ENCODE data around the gene MYO7A. TPM values are rescaled to one million over a fixed set of nuclear protein-coding genes. Genes with fewer than 3 reads are reported as not detected.
A peak's percentile ranks its signal among the peaks of the same experiment; 100 is the strongest.

The MYO7A gene
- 0.18 and 0.19 TPM in 2 replicates for total RNA-seq

GRCh38 chr11:77127920-77128691, at the start of gene MYO7A:
MYO7A (plus strand) TSS chr11:77128246; CDS start chr11:77130635, 2,389 bp downstream.
- no peak for DNase-seq (ENCODE audit: extremely low read depth, low read depth, low spot score)

GRCh38 chr11:77079666-77080065, 48.4 kb upstream of the MYO7A start:
- no peak for DNase-seq (ENCODE audit: extremely low read depth, low read depth, low spot score)

DNA sequence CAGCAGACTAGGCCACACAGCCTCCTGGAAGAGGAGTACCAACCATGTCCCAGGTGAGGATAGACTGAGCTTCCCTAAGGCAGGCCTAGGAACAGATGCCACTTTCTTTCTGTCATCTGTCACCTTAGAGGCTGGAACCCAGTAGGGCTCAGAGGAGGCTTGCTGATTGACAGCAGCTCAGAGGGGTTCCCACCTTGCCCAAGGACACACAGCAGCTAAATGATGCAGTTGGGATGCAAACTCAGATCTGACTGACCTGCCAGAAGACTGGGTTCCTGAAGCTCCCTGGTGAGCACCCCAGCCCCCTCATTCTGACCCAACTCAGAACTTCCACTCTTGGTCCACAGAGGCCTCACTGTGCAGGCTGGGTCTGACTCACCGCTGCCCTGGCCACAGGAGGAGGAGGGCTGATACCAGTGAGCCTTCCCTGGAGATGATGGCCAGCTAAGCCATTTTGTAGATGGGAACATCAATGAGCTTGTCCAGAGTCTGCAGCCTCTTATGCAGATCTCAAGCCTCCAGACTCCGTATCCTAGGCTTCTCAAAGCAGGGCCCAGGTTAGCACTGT, 47.3 kb upstream of the MYO7A start:
- no peak for DNase-seq (ENCODE audit: extremely low read depth, low read depth, low spot score)

DNA sequence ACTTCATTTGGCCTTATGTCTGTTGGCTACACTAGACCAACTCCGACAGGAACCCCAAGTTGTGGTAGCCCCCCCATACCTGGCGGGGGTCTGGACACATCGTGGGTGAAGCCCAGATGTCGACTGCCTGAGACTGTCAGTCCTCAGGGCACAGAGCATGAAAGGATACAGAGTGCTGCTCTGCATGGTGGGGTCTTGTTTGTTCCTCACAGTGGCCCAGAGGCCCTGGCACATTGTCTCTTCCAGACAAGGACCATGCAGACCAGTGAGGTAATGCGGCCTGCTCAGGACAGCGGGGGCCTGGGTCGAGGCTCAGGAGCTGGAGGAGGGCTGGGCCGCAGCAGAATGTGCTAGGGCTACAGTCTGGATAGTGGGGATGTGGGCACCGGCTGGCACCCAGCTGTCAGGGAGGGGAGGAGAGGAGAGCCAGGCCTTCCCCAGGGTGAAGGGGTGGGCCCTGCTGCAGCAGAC, 46.6 kb upstream of the MYO7A start:
- DNase-seq (ENCODE audit: extremely low read depth, low read depth, low spot score) = no peak

DNA sequence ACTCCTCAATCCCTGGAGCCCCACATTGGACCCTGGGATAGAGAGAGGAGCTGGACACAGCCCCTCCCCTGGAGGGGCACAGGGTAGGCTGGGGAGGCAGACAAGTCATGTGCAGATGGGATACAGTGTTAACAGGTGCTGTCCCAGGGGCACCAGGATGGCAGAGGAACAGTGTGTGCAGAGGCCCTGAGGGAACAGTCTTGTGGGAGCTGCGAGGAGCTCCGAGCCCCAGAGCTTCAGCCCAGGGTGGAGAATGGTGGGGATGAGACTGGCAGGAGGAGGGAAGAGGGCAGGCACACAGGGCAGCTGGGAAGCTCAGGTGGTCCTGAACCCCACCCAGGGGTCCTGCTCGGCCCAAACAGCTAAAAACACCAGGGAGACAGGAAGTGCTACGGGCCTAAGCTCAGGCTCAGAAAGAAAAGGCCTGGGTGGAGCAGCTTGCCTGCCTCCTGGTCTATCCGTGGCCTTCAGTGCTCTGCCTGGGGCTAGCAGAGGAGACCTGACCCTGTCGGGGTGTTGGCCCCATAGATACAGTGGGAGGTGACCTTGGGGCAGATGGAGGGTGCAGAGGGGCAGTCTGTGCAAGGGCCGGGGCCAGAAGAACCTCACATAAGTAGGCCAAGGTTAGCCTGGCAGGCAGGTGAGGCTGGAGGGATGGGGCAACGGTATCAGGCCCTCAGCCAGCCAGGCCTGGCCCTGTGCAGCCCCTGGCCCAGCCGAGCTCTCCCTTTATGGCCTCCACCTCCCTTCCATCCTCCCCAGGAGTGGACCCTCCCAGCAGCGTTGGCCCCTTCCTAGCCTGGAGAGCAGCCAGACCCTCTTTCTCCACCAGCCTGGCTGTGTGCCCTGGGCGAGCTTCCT, 45.8 kb upstream of the MYO7A start:
- DNase-seq (ENCODE audit: extremely low read depth, low read depth, low spot score) = no peak

GRCh38 chr11:77082838-77083565, 45.0 kb upstream of the MYO7A start:
- peak; percentile 14 for DNase-seq (ENCODE audit: extremely low read depth, low read depth, low spot score)

- DNase-seq (ENCODE audit: extremely low read depth, low read depth, low spot score) = no peak
Observed at GRCh38 chr11:77083566-77084245, 44.3 kb upstream of the MYO7A start.

DNA sequence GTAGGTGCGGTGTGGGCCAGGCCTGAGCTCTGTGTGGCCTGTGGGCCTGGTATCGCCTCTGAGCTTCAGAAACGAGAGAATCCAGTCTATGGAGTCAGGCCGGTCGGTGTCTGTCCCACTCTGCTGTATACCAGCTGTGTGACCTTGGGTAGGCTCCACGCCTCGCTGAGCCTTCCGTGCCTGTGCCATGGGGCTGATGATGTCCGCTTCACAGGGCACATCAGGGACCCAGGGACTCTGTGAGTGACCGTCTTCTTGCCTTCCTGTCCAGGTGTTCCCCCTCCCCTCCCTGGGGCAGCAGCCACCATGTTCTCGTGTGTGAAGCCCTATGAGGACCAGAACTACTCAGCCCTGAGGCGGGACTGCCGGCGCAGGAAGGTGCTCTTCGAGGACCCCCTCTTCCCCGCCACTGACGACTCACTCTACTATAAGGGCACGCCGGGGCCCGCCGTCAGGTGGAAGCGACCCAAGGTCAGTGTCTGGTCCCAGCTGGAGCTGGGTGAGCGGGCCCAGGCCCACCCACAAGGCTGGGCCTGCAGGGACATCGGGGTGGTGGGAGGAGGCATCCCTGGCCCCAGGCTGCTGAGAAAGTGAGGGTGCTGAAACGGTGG, 43.4 kb upstream of the MYO7A start:
- DNase-seq (ENCODE audit: extremely low read depth, low read depth, low spot score) = no peak

GRCh38 chr11:77085652-77086051, 42.4 kb upstream of the MYO7A start:
- no peak for DNase-seq (ENCODE audit: extremely low read depth, low read depth, low spot score)

GRCh38 chr11:77086521-77087472, 41.2 kb upstream of the MYO7A start:
- DNase-seq (ENCODE audit: extremely low read depth, low read depth, low spot score) = no peak

DNA sequence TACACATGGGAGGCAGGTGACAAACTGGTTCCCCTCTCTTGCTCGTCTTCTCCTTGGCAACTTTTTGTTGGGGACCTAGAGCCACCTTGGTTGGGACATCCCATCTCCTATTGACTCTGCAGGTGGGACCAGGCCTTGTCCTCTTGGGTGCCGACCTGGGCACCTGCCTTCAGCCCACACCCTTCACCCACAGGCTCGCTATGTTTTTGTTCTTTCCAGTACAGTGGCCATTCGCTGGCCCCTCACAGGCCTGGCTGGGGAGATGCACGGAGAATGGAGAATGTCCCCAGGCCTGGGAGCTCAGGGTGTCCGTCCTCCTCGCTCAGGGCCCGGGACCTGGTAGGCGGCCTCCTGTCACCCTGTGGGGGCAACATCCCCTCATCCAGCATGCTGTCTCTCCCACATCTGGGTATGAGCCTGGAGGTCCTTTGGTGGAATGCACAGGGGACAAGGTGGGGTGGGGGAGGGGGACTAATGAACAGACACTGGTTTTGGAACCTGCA, 40.3 kb upstream of the MYO7A start:
- DNase-seq (ENCODE audit: extremely low read depth, low read depth, low spot score) = no peak

GRCh38 chr11:77088236-77089003, 39.6 kb upstream of the MYO7A start:
- DNase-seq (ENCODE audit: extremely low read depth, low read depth, low spot score) = no peak

DNA sequence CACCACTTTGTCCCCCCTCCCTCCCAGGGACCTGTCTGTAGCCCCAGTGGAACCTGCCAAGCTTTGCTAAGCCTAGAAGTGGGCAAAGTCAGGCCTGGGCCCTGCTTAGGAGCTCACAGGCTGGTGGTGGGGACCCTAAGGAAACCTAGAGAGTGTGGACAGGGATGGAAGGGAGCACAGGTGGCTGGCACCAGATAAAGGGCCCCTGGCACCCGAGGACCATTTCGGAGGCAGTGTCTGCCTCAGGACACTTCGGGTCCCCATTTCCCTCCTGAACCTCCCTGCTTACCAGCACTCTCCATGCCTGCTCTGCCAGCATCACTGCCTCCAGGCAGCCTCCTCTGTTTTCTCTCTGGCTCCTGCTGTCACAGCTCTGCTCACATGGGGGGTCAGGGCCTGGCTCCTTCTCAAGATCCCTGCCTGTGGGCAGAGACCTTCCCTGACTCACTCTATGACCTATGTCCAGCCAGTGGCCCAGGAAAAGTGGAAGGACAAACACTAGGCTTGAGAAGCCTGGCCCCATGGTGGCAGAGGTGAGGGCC, 39.0 kb upstream of the MYO7A start:
- DNase-seq (ENCODE audit: extremely low read depth, low read depth, low spot score) = no peak

GRCh38 chr11:77090046-77090372, 38.0 kb upstream of the MYO7A start:
- no peak for DNase-seq (ENCODE audit: extremely low read depth, low read depth, low spot score)

DNA sequence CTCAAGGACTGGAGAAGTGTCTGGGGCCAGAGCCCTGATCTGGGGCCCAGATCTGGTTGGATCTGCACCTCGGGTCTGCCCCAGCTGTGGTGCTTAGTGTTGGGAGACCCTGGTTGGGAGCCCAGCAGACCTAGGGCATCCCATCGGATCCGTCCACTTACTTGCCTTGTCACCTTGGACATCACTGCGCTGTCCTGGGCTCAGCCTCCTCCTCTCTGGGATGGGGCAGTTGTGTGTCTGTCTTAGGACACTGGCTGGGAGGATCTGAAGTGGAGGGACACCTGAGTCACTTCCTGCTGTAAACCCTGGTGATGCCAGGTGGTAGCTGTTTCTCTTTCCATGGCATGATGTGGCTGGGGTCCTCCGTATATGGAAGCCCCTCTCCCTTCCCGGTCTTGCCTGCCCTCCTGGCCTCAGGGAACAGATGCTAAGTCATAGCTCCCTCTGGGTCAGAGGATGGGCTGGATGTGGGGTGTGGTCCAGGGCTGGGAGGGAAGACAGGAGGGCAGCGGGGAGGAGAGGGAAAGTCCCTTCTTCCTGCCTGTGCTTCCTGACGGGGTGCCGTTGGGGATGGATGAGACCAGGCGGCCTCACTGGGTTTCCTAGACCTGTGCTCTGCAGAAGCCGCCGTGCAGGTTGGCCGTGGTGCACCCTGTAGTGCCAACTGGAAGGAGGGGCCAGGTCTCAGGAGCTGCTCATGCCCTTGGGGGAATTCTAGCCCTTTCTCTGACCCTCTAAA, 37.5 kb upstream of the MYO7A start:
- DNase-seq (ENCODE audit: extremely low read depth, low read depth, low spot score) = no peak

DNA sequence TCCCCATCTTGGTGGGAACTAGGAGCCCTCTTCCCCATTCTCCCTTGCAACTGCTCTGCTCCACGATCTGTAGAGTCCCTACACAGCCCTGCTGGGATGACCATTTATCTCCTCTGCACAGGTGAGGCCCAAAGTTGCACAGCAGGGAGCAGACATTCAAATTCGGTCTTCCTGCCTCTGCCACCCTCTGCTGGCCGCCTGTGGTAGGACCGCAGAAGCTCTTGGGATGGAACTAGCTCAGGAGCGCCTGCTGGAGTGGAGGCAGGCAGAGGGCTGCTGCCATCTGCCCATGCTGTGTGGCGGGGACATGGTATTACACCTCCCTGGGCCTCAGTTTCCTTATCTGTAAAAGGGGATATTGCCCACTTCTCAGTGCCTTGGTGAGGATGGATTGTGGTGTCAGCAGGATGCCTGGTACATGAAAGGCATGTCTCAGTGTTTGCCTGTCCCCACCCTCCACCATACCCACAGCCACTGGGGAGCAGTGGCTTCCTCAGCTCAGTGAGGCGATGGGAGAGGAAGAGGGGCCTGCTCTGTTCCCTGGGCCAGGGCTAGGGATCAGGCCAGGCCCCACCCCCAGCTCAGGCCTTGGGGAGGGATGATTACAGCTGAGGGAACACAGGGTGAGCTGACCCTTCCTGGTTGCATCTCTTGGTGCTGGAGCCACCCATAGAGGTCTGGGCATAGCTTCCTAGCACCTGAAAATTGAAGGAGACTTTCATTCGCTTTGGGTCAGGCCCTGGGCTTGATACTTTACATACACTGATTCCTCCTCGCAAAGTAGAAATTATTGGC, 36.7 kb upstream of the MYO7A start:
- no peak for DNase-seq (ENCODE audit: extremely low read depth, low read depth, low spot score)

Data from glomerular endothelial cell (primary cell).